ENCODE results near the gene HMCN1. TPM values are rescaled to one million over a fixed set of nuclear protein-coding genes. Genes with fewer than 3 reads are reported as not detected.

HMCN1 gene
- total RNA-seq, 4 donors from 2014 or later = 9.2 to 15.1 (median 13.8) TPM

DNA sequence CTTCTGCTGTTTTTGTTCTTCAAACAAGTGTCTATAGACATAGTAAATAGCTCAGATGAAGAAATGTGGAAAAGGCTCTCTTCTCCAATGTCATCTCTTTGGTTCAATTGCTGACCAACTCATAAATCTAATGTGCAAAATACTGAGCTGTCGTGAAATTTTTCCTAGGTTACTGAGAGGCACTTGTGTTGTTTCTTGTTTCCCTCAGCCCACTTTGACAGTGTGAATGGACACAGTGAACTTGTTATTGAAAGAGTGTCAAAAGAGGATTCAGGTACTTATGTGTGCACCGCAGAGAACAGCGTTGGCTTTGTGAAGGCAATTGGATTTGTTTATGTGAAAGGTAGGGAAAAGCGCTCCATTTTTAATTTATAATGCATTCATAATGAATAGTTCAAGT lies 395.6 kb downstream of the HMCN1 start:
- TF ChIP-seq, protein P1, sequence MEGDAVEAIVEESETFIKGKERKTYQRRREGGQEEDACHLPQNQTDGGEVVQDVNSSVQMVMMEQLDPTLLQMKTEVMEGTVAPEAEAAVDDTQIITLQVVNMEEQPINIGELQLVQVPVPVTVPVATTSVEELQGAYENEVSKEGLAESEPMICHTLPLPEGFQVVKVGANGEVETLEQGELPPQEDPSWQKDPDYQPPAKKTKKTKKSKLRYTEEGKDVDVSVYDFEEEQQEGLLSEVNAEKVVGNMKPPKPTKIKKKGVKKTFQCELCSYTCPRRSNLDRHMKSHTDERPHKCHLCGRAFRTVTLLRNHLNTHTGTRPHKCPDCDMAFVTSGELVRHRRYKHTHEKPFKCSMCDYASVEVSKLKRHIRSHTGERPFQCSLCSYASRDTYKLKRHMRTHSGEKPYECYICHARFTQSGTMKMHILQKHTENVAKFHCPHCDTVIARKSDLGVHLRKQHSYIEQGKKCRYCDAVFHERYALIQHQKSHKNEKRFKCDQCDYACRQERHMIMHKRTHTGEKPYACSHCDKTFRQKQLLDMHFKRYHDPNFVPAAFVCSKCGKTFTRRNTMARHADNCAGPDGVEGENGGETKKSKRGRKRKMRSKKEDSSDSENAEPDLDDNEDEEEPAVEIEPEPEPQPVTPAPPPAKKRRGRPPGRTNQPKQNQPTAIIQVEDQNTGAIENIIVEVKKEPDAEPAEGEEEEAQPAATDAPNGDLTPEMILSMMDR (IDR thresholded peaks at IDR 0.05; ENCODE audit: low read depth) = no peak

DNA sequence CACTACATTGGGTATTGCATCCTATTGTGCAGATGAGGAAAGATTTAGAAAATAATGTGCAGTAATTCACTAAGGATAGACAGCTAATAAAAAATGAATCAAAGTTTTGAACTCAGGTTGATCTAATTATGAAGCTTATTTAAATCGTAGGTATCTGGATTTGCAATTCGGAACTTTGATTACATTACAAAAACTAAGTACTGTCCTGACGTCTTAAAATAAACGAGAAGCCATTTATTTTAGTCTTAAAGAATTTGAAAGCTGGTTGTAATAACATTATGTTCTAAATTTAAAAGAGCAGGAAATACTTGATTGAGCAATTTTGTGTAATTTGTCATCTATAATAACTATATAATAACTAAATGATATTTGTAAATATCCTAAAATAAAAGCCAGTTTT lies 404.9 kb downstream of the HMCN1 start:
- TF ChIP-seq, protein P1 (IDR thresholded peaks at IDR 0.05; ENCODE audit: low read depth) = no peak

DNA sequence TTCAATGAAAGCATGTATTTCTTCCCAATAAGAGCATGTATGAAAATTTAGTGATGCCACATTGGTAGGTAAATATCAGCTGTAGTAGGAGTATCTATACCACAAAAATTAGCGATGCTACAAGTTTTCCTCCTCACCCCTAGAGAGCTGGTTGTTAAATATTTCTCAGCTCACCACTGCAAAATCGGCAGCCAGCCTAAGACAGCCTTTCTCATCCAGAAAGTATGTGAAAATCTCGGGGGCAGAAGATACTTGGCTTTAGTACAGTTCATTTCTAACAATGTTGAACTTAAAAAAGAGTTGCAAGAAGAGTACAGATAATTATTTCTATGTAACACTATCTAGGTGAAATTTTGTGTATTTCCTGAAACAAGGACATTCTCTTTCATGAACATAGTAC lies 405.5 kb downstream of the HMCN1 start:
- TF ChIP-seq, protein P1 (IDR thresholded peaks at IDR 0.05; ENCODE audit: low read depth) = no peak

GRCh38 chr1:186142159-186142558 lies 408.0 kb downstream of the HMCN1 start:
- TF ChIP-seq, protein P1 (IDR thresholded peaks at IDR 0.05; ENCODE audit: low read depth) = no peak

GRCh38 chr1:186142916-186143315 lies 408.7 kb downstream of the HMCN1 start:
- TF ChIP-seq, protein P1 (IDR thresholded peaks at IDR 0.05; ENCODE audit: low read depth) = no peak

- TF ChIP-seq, protein P1 (IDR thresholded peaks at IDR 0.05; ENCODE audit: low read depth) = no peak
Measured at GRCh38 chr1:186143481-186143880, 409.3 kb downstream of the HMCN1 start.

DNA sequence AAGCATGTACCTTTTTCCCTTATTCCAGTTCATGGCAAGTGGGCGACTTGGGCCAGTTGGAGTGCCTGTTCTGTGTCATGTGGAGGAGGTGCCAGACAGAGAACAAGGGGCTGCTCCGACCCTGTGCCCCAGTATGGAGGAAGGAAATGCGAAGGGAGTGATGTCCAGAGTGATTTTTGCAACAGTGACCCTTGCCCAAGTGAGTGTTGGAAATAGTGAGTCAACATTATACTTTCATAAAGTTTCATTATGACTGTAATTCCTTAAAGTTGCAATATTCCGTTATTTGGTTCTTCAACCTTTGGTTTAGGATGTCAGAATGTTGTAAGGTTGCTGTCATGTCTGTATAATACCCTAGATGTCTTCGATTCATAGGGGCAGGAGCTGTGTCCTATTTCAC lies 410.3 kb downstream of the HMCN1 start:
- TF ChIP-seq, protein P1 (IDR thresholded peaks at IDR 0.05; ENCODE audit: low read depth) = no peak
